Measurements from ENCODE around the gene SEMA4D.

Gene SEMA4D

GRCh38 chr9:89465726-89466308 lies 32.1 kb downstream of the SEMA4D start:
- no peak for DNase-seq (ENCODE audit: low spot score)

DNA sequence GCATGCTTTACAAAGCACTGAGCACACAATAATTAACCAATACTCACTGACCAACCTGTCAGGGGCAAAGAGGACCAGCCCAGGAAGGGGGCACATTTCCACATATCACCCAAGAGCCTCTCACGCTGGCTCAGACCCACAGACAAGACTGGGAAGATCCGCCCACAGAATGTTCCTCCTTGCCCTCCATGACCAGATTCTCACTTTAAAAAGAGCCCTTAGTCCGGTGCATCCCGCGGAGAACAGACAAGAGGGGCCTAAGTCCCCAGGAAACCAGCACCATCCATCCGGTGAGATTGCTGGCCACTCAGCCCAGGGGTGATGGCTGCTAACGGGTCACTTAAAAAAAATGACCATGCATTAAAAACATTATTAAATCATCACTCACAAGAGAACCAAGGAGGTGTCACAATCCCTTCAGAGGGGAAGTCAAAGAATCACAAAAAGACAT lies 32.9 kb downstream of the SEMA4D start:
- no peak for DNase-seq (ENCODE audit: low spot score)

- no peak for DNase-seq (ENCODE audit: low spot score)
Observed at GRCh38 chr9:89464300-89464901, 33.5 kb downstream of the SEMA4D start.

DNA sequence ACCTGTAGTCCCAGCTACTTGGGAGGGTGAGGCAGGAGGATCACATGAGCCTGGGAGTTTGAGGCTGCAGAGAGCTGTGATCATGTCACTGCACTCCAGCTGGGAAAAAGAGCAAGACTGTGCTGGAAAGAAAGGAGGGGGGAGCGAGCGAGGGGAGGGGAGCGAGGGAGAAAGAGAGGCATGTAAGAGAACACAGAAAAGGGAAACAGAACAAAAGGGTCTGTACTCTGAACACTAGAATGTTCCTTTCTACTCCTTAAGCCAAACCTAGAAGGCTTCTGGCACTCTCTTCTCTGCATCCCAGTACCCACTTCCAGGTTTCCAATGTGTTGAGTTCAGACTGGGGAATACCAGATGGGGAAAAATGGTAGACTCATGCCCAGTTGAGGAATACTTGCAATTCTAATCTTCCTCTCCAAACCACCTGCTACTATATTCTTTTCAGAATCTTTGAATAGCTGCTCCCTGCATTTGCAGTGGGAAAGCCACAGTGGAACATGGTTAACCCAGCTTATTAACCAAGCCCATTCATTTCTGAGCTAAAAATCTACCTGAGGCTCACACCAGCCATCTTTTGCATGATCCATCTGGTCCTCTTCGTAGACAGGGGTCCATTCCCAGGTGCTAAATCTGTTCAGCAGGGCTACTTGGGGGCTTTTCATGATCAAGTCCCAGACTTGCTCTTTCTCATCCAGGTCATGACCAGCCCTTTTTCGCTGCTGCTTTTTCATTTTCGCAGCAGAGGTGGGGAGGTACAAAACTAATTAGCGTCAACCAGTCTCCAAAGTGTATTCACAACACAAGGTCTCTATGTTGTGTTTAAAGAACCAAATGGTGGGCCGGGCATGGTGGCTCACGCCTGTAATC lies 34.9 kb downstream of the SEMA4D start:
- no peak for DNase-seq (ENCODE audit: low spot score)

- DNase-seq (ENCODE audit: low spot score) = no peak
Observed at GRCh38 chr9:89462199-89462598, 35.7 kb downstream of the SEMA4D start.

GRCh38 chr9:89461265-89461664 lies 36.6 kb downstream of the SEMA4D start:
- no peak for DNase-seq (ENCODE audit: low spot score)

GRCh38 chr9:89460551-89460950 lies 37.4 kb downstream of the SEMA4D start:
- DNase-seq (ENCODE audit: low spot score) = no peak

- no peak for DNase-seq (ENCODE audit: low spot score)
Observed at GRCh38 chr9:89458768-89459496, 39.0 kb downstream of the SEMA4D start.

GRCh38 chr9:89457376-89457855 lies 40.5 kb downstream of the SEMA4D start:
- no peak for DNase-seq (ENCODE audit: low spot score)

GRCh38 chr9:89455356-89455824 lies 42.5 kb downstream of the SEMA4D start:
- DNase-seq (ENCODE audit: low spot score) = no peak

GRCh38 chr9:89454498-89455355 lies 43.2 kb downstream of the SEMA4D start:
- no peak for DNase-seq (ENCODE audit: low spot score)

- DNase-seq (ENCODE audit: low spot score) = no peak
Observed at GRCh38 chr9:89453452-89453851, 44.5 kb downstream of the SEMA4D start.

DNA sequence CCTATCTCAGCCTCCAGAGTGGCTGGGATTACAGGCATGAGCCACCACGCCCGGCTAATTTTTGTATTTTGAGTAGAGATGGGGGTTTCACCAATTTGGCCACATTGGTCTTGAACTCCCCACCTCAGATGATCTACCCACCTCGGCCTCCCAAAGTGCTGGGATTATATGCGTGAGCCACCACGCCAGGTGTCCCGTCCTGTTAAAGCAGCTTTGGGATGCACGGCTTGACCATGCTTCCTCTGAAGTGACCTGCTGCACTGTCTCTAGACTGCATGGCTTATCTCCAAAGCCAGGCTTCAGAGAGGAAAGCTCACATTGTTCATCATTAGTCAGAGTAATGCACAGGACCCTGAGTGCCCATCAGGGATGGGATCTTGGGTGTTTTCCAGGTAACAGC lies 45.4 kb downstream of the SEMA4D start:
- DNase-seq (ENCODE audit: low spot score) = no peak

DNA sequence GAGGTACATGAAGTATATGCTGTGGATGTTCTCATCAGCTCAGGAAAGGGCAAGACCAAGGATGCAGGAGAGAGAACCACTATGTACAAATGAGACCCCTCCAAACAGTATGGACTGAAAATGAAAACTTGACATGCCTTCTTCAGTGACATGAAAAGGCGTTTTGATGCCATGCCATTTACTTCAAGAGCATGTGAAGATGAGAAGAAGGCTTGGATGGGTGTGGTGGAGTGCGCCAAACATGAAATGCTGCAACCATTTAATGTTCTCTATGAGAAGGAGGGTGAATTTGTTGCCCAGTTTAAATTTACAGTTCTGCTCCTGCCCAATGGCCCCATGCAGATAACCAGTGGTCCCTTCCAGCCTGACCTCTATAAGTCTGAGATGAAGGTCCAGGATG lies 47.7 kb downstream of the SEMA4D start:
- no peak for DNase-seq (ENCODE audit: low spot score)

- no peak for DNase-seq (ENCODE audit: low spot score)
Observed at GRCh38 chr9:89449261-89449671, 48.6 kb downstream of the SEMA4D start.

- no peak for DNase-seq (ENCODE audit: low spot score)
Observed at GRCh38 chr9:89448821-89449220, 49.1 kb downstream of the SEMA4D start.

GRCh38 chr9:89448381-89448780 lies 49.5 kb downstream of the SEMA4D start:
- no peak for DNase-seq (ENCODE audit: low spot score)

- no peak for DNase-seq (ENCODE audit: low spot score)
Observed at GRCh38 chr9:89447416-89447815, 50.5 kb downstream of the SEMA4D start.

DNA sequence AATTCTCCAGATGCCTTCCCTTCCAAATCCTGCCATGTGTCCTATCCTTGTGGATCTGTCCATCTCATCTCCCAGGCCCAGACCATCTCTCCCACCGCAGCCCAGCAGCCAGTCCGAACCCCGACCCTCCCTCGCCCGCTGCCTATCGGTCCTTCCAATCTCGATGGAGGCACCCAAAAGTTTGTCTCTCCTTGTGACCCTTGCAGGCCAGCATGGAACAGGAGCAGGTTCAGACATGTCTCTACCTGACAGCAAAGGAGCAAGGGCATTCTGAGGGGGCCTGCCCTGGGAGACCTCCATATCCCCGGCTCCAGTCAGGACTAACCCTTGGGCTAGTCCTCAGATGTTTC lies 51.0 kb downstream of the SEMA4D start:
- no peak for DNase-seq (ENCODE audit: low spot score)

DNA sequence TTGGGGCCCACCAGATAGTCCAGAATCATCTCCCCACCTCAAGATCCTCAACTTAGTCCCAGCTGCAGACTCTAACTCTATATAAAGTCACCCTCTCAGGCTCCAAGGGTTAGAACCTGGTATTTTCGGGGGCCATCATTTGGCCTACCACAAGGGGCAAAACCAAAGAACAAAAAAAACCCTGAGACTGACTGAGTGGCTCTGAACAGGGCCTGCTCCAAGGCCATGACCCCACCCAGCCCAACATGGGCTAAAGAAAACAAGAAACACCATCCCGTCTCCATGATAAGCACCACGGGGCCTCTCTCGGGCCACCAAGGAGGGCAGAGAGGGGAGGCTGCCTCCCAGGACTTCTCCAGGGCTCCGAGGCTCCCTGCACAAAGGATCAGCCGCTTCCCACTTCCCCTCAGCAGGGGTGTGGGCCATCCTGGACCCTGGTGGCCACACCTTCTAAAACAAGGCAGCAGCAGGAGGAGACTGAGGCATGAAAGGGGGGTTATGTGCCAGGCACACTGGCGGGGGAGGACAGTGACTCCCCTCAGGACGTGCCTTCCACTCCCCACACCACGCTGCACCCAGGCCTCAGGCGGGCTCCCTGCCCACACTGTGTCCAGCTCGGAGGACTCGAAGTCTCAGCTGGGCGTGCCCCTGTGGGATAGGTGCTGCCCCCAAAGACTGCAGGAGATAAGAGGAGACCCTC lies 51.5 kb downstream of the SEMA4D start:
- no peak for DNase-seq (ENCODE audit: low spot score)

DNA sequence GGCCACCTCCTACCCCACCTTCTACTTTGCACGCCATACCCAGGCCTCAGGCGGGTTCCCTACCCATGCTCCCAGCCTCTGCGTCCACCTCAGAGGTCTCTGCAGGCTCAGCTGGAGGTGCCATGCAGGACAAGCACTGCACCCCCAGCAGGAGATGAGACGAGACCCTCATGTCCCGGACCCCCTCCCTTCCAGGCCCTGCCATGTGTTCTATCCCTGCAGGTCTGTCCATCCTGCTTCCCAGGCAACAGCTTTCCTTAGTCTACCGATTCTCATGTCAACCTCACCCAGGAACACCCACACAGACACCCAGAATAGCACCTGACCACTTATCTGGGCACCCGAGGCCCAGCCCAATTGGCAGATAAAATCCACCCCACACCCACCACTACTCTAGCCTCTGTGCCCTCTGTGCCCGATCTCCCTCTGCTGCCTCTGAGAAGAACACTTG lies 52.1 kb downstream of the SEMA4D start:
- no peak for DNase-seq (ENCODE audit: low spot score)

Measured in GM03348 (cell line).